ENCODE measurements around the gene MYCL. TPM values are rescaled to one million over a fixed set of nuclear protein-coding genes. Genes with fewer than 3 reads are reported as not detected.

The MYCL gene
- total and polyA plus RNA-seq, 10 of the 15 experiments (the other 5 are each of a cell fraction or from before 2014, with no cell fraction given) = 0.11 to 1.4 (median 0.40) TPM; not detected in 1

- SMC1A ChIA-PET (ENCODE audit: uncharacterized antibody, unreplicated experiment) = no interaction called here
Measured at GRCh38 chr1:39852876-39853275, 48.8 kb downstream of the MYCL start.

More at GRCh38 chr1:39852876-39853275, 48.8 kb downstream of the MYCL start:
- H3K27ac ChIP-seq (ENCODE audit: control insufficient read depth, insufficient read depth) = no peak overlapping the region
- no TSS peak for BruUV-seq (replicated peaks)
- CTCF ChIA-PET = no interaction called here
- ATAC-seq (no peak), FAIRE-seq (no peak), DNase-seq (ENCODE audit: low read depth, low spot score) (no peak)
- H3K36me3 ChIP-seq (ENCODE audit: control insufficient read depth in 2 of 2, insufficient read depth in 2 of 2, low read length in 1 of 2) = peaks cover 9 to 11% of the 10 kb centered on the region in 2 experiments
- H3K4me1 ChIP-seq (ENCODE audit: control insufficient read depth, insufficient read depth, low read length) = no peaks in the 10 kb centered on the region
- intact Hi-C loops (cut with micrococcal nuclease; ENCODE audit: unreplicated experiment) (no loop called here), in situ Hi-C loops (cut with MboI) (no loop called here)
- TF ChIP-seq TAF1 (IDR thresholded peaks at IDR 0.05; ENCODE audit: borderline replicate concordance, low read depth, low read length) = no peak
- no peak for TF ChIP-seq SKIL (IDR thresholded peaks at IDR 0.05; ENCODE audit: low read depth, poor library complexity, severe bottlenecking)
- H3K9ac ChIP-seq (ENCODE audit: control insufficient read depth, insufficient read depth, low read length) = no peak overlapping the region
- H4K20me1 ChIP-seq (ENCODE audit: control insufficient read depth, insufficient read depth) = no peaks in the 10 kb centered on the region
- no peak overlapping the region for H3K4me3 ChIP-seq
- peaks cover 1% of the 10 kb centered on the region for H3K79me2 ChIP-seq (ENCODE audit: control insufficient read depth, insufficient read depth, low read length)
- POLR2A ChIA-PET = no interaction called here
- 93% methylated on average over 1 of the region's 1 CpG for WGBS (ENCODE audit: insufficient coverage, insufficient replicate concordance, low lambda C conversion rate, missing lambda C conversion rate)
- H3K27me3 ChIP-seq (replicated peaks in 1 of 2; ENCODE audit: control insufficient read depth in 2 of 2, insufficient read depth in 2 of 2, low read length in 1 of 2) = no peaks in the 10 kb centered on the region
- H2AFZ ChIP-seq (ENCODE audit: control insufficient read depth, low read depth, low read length) = no peak overlapping the region
- H3K9me3 ChIP-seq (replicated peaks; ENCODE audit: control insufficient read depth, insufficient read depth, low read length) = no peaks in the 10 kb centered on the region
- RAD21 ChIA-PET (ENCODE audit: unreplicated experiment) = no interaction called here
- no peak overlapping the region for H3K4me2 ChIP-seq (ENCODE audit: control insufficient read depth, insufficient read depth)

All from GM12878 (cell line).